GM12865 (cell line): Measurements from ENCODE around the gene SH2D5.

ENCODE experiments used
- DNase-seq: peaks from one replicate; pipeline ENCODE4 v3.0.0; 2010; ENCODE audit warnings: low read depth
- H3K4me3 ChIP-seq: 2 replicates; pipeline ENCODE4 v1.5.1; 2011; ENCODE audit warnings: mild to moderate bottlenecking, low read depth, low read length, control low read depth
- TF ChIP-seq, protein P1 (sequence below): IDR thresholded peaks from 2 replicates; pipeline ENCODE4 v1.5.1; 2011; ENCODE audit warnings: low read length, control low read depth, low read depth, inconsistent platforms; ENCODE audit not compliant: insufficient read depth; ENCODE audit errors: missing control alignments

The SH2D5 gene

DNA sequence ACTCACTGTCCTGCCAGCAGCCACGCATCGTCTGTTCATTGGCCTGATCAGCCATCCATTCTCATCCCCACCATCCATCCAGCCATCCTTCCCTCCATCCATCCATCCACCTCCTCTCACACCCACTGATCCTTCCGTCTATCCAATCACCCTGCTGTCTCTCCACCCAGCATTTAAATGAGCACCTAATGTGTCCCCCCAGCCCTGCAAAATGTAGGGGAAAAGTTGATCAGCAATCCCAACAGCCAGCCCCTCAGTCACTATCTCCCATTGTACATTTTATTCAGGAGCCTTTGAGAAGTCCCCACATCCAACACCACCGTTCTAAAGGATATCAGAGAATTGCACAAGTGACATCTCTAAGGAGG, 60.3 kb downstream of the SH2D5 start:
- TF ChIP-seq, protein P1, sequence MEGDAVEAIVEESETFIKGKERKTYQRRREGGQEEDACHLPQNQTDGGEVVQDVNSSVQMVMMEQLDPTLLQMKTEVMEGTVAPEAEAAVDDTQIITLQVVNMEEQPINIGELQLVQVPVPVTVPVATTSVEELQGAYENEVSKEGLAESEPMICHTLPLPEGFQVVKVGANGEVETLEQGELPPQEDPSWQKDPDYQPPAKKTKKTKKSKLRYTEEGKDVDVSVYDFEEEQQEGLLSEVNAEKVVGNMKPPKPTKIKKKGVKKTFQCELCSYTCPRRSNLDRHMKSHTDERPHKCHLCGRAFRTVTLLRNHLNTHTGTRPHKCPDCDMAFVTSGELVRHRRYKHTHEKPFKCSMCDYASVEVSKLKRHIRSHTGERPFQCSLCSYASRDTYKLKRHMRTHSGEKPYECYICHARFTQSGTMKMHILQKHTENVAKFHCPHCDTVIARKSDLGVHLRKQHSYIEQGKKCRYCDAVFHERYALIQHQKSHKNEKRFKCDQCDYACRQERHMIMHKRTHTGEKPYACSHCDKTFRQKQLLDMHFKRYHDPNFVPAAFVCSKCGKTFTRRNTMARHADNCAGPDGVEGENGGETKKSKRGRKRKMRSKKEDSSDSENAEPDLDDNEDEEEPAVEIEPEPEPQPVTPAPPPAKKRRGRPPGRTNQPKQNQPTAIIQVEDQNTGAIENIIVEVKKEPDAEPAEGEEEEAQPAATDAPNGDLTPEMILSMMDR: no peak
- no peak for DNase-seq
- no peak overlapping the region for H3K4me3 ChIP-seq

DNA sequence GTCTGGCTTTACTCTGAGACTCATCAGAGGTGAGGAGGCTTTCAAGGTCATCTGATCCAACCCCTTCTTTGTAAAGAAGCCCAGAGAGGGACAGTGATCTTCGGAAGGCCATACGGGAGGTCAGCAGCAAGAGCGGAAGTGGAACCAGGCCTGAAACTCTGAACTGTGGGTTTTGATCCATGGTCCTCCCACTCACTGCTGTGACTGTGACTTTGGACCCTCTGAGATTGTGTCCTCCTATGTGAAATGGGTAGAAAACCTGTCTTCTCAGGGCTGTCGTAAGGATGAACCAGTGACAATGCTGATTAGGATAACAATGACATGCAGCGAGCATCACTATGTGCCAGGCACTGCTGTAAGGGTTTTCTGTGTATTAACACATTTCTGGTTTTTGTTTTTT, 61.6 kb downstream of the SH2D5 start:
- no peak overlapping the region for H3K4me3 ChIP-seq
- TF ChIP-seq, protein P1: no peak
- no peak for DNase-seq
